Measurements from ENCODE around the gene BDKRB2. TPM values are rescaled to one million over a fixed set of nuclear protein-coding genes. Genes with fewer than 3 reads are reported as not detected.

Gene BDKRB2
- total RNA-seq, 1 donor from 2014 or later, result 23.3 TPM

DNA sequence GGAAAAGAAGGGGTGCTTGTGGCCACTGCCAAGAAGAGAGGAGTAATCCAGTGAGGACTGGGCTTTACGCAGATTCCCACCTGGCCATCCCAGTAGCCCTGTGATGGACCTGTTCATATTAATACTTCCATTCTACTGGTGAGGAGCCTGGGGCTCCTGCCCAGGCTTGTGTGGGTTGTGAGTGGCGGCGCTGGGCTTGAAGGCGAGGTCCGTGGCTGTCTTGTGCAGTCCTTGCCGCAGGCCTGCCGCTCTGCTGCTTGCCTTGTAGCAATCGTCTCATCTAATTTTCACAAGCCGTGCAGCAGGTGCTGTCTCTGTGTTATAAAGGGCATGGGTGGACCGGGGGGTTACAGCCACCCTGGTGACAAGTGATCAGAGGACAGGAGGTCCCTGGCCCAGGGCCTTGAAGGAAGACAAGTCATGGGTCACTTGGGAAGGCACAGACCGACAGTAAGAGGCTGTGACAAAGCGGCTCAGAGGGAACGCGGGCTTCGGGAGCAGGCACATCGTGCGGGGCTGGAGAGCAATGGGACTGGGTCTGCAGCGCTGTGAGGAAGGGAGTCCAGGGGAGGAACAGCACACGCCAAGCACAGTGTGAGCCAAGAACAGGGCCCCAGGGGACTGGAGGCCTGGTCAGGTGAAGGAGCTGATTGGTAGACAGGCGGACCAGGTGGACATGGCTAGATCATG is 7.3 kb upstream of the BDKRB2 start:
- intact Hi-C loops (cut with DNase I), result no loop called here
- TF ChIP-seq, protein P1, sequence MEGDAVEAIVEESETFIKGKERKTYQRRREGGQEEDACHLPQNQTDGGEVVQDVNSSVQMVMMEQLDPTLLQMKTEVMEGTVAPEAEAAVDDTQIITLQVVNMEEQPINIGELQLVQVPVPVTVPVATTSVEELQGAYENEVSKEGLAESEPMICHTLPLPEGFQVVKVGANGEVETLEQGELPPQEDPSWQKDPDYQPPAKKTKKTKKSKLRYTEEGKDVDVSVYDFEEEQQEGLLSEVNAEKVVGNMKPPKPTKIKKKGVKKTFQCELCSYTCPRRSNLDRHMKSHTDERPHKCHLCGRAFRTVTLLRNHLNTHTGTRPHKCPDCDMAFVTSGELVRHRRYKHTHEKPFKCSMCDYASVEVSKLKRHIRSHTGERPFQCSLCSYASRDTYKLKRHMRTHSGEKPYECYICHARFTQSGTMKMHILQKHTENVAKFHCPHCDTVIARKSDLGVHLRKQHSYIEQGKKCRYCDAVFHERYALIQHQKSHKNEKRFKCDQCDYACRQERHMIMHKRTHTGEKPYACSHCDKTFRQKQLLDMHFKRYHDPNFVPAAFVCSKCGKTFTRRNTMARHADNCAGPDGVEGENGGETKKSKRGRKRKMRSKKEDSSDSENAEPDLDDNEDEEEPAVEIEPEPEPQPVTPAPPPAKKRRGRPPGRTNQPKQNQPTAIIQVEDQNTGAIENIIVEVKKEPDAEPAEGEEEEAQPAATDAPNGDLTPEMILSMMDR (IDR thresholded peaks at IDR 0.05), result no peak
- TF ChIP-seq POLR2AphosphoS5 (IDR thresholded peaks at IDR 0.05; ENCODE audit: insufficient read depth in 1 of 2, low read depth in 1 of 2) (no peak), POLR2A (IDR thresholded peaks at IDR 0.05) (no peak)
- no peak overlapping the region for H3K27ac ChIP-seq

GRCh38 chr14:96197969-96198368 is 6.7 kb upstream of the BDKRB2 start:
- intact Hi-C loops (cut with DNase I), result no loop called here
- H3K4me1 ChIP-seq, result peaks cover under 1% of the 10 kb centered on the region

More for the DNA sequence above, 7.3 kb upstream of the BDKRB2 start:
- no peak overlapping the region for H3K4me3 ChIP-seq
- H3K9me3 ChIP-seq, result no peaks in the 10 kb centered on the region
- H3K4me1 ChIP-seq, result no peaks in the 10 kb centered on the region
- DNase-seq (ENCODE audit: extremely low spot score in 2 of 2), result no peak
- H3K27me3 ChIP-seq, result no peaks in the 10 kb centered on the region
- no peaks in the 10 kb centered on the region for H3K36me3 ChIP-seq

DNA sequence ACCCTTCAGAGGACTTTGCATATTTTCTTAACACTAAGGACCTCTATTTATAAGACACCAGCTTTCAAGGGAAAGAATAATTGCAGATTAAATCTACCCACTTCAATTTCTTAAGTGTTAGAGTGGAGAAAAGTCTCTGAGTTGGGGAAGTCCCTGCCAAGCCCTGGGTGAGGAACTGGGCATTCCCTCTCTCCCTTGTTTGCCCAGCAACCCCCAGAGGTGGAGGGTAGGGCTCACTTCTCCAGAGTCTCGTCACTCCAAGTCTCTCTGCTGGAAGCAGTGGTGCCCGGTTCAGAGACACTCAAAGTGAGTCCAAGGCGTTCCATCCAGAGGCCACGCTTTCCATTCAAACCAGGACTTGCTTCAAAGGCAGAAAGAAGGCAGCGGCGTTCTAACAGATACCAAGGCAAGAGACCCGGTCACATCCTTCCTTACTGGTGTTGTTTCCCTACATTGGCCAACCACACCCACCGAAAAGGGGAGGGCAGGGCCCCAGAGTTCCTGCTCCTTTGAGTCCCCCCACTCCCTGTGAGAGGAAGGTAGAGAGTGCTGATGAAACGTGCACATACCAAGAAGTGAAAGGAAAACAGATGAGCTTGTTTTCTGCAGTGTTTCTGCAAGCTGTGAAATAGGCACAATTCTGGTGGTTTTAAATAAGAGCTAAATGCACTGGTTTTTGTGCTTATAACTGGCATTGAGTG is 6.1 kb upstream of the BDKRB2 start:
- intact Hi-C loops (cut with DNase I), result no loop called here
- Histone ChIP-seq H3K27ac (peak overlapping the region; percentile 30), H3K27me3 (no peaks in the 10 kb centered on the region), H3K4me3 (no peak overlapping the region), H3K4me1 (peaks cover 6% of the 10 kb centered on the region), H3K36me3 (no peaks in the 10 kb centered on the region), H3K9me3 (no peaks in the 10 kb centered on the region)
- no peak for DNase-seq (ENCODE audit: extremely low spot score in 2 of 2)
- TF ChIP-seq POLR2A (IDR thresholded peaks at IDR 0.05) (no peak), POLR2AphosphoS5 (IDR thresholded peaks at IDR 0.05; ENCODE audit: insufficient read depth in 1 of 2, low read depth in 1 of 2) (no peak)
- TF ChIP-seq, protein P1 (IDR thresholded peaks at IDR 0.05), result no peak

More at GRCh38 chr14:96197969-96198368, 6.7 kb upstream of the BDKRB2 start:
- Histone ChIP-seq H3K36me3 (no peaks in the 10 kb centered on the region), H3K4me3 (no peak overlapping the region), H3K27me3 (no peaks in the 10 kb centered on the region), H3K27ac (peak overlapping the region; percentile 30), H3K9me3 (no peaks in the 10 kb centered on the region)
- no peak for DNase-seq (ENCODE audit: extremely low spot score in 2 of 2)
- TF ChIP-seq POLR2AphosphoS5 (IDR thresholded peaks at IDR 0.05; ENCODE audit: insufficient read depth in 1 of 2, low read depth in 1 of 2) (no peak), POLR2A (IDR thresholded peaks at IDR 0.05) (no peak)
- TF ChIP-seq, protein P1 (IDR thresholded peaks at IDR 0.05), result no peak

- H3K36me3 ChIP-seq, result no peaks in the 10 kb centered on the region
- H3K9me3 ChIP-seq, result no peaks in the 10 kb centered on the region
- H3K27ac ChIP-seq, result peak overlapping the region; percentile 15
- intact Hi-C loops (cut with DNase I), result no loop called here
- no peaks in the 10 kb centered on the region for H3K27me3 ChIP-seq
- H3K4me1 ChIP-seq, result peaks cover 24% of the 10 kb centered on the region
- TF ChIP-seq POLR2A (IDR thresholded peaks at IDR 0.05), result no peak
- TF ChIP-seq, protein P1 (IDR thresholded peaks at IDR 0.05), result no peak
- no peak for TF ChIP-seq POLR2AphosphoS5 (IDR thresholded peaks at IDR 0.05; ENCODE audit: insufficient read depth in 1 of 2, low read depth in 1 of 2)
- no peak overlapping the region for H3K4me3 ChIP-seq
- no peak for DNase-seq (ENCODE audit: extremely low spot score in 2 of 2)
These were observed 3.5 kb upstream of the BDKRB2 start for GRCh38 chr14:96201157-96201556.

- TF ChIP-seq, protein P1 (IDR thresholded peaks at IDR 0.05), result no peak
- TF ChIP-seq POLR2AphosphoS5 (IDR thresholded peaks at IDR 0.05; ENCODE audit: insufficient read depth in 1 of 2, low read depth in 1 of 2) (no peak), POLR2A (IDR thresholded peaks at IDR 0.05) (no peak)
- Histone ChIP-seq H3K36me3 (no peaks in the 10 kb centered on the region), H3K27me3 (no peaks in the 10 kb centered on the region), H3K9me3 (no peaks in the 10 kb centered on the region), H3K4me1 (peaks cover 32% of the 10 kb centered on the region), H3K27ac (peak overlapping the region; percentile 15), H3K4me3 (no peak overlapping the region)
- intact Hi-C loops (cut with DNase I), result no loop called here
- DNase-seq (ENCODE audit: extremely low spot score in 2 of 2), result no peak
These were observed 2.7 kb upstream of the BDKRB2 start for GRCh38 chr14:96201965-96202364.

All from vagina (tissue), 2 donors.